Activated T-cell treated with anti-CD3 and anti-CD28 coated beads, Interleukin-2, amount 50 U/mL, for 4 hours (primary cell): ENCODE data around the gene TMEM272. TPM values are rescaled to one million over a fixed set of nuclear protein-coding genes. Genes with fewer than 3 reads are reported as not detected.

ENCODE experiments used
- ATAC-seq, 2 donors: fragments of 200-7000 bp; cut with Tn5 transposase; one replicate each; pipeline ENCODE4 v1.10.0; 2021
- DNase-seq: peaks from one replicate; pipeline ENCODE4 v3.0.0-alpha.2; 2020
- H3K27me3 Mint-ChIP-seq: one replicate; pipeline ENCODE4 v1.8.0; 2021; ENCODE audit warnings: low read depth, mixed read lengths
- H3K36me3 Mint-ChIP-seq: one replicate; pipeline ENCODE4 v1.8.0; 2022; ENCODE audit warnings: mixed read lengths; ENCODE audit not compliant: insufficient read depth
- H3K4me1 Mint-ChIP-seq: one replicate; pipeline ENCODE4 v1.8.0; 2021; ENCODE audit warnings: low read depth, mixed read lengths
- H3K4me3 Mint-ChIP-seq: one replicate; pipeline ENCODE4 v1.8.0; 2021; ENCODE audit warnings: mild to moderate bottlenecking, moderate library complexity, mixed read lengths
- H3K9me3 Mint-ChIP-seq: one replicate; pipeline ENCODE4 v1.8.0; 2021; ENCODE audit warnings: mixed read lengths
- total RNA-seq, 3 donors: library from RNA; stranded (reverse); gene quantifications; one replicate each; pipeline ENCODE4 v1.2.1, GENCODE V29; 2021

Gene TMEM272
- total RNA-seq, 3 donors from 2014 or later, result 0.11 to 0.24 (median 0.18) TPM

GRCh38 chr13:51799261-51799660 lies 45.7 kb downstream of the TMEM272 start:
- Mint-ChIP-seq H3K4me3 (no peak overlapping the region), H3K36me3 (no peaks in the 10 kb centered on the region), H3K9me3 (no peaks in the 10 kb centered on the region), H3K27me3 (no peaks in the 10 kb centered on the region), H3K4me1 (peaks cover 35% of the 10 kb centered on the region)
- no peak for ATAC-seq
- DNase-seq, result no peak

GRCh38 chr13:51797664-51798488 lies 47.1 kb downstream of the TMEM272 start:
- no peaks in the 10 kb centered on the region for H3K9me3 Mint-ChIP-seq
- no peaks in the 10 kb centered on the region for H3K27me3 Mint-ChIP-seq
- H3K36me3 Mint-ChIP-seq, result peaks cover 4% of the 10 kb centered on the region
- DNase-seq (peak; percentile 56), ATAC-seq (peak; percentile 28 to 39)
- H3K4me1 Mint-ChIP-seq, result peaks cover 43% of the 10 kb centered on the region
- H3K4me3 Mint-ChIP-seq, result no peak overlapping the region

- ATAC-seq (no peak), DNase-seq (no peak)
- Mint-ChIP-seq H3K9me3 (no peaks in the 10 kb centered on the region), H3K27me3 (no peaks in the 10 kb centered on the region), H3K4me3 (no peak overlapping the region), H3K36me3 (peaks cover 8% of the 10 kb centered on the region), H3K4me1 (peaks cover 33% of the 10 kb centered on the region)
These were observed 48.4 kb downstream of the TMEM272 start for GRCh38 chr13:51796546-51796945.

- peaks cover 27% of the 10 kb centered on the region for H3K4me1 Mint-ChIP-seq
These were observed 49.6 kb downstream of the TMEM272 start for GRCh38 chr13:51795419-51795818.

GRCh38 chr13:51794964-51795363 lies 50.0 kb downstream of the TMEM272 start:
- no peak overlapping the region for H3K4me3 Mint-ChIP-seq
- H3K36me3 Mint-ChIP-seq, result peaks cover 13% of the 10 kb centered on the region
- no peaks in the 10 kb centered on the region for H3K9me3 Mint-ChIP-seq
- no peak for DNase-seq
- H3K4me1 Mint-ChIP-seq, result peaks cover 24% of the 10 kb centered on the region
- H3K27me3 Mint-ChIP-seq, result no peaks in the 10 kb centered on the region
- no peak for ATAC-seq

More at GRCh38 chr13:51795419-51795818, 49.6 kb downstream of the TMEM272 start:
- DNase-seq (no peak), ATAC-seq (no peak)
- Mint-ChIP-seq H3K36me3 (peaks cover 11% of the 10 kb centered on the region), H3K9me3 (no peaks in the 10 kb centered on the region), H3K27me3 (no peaks in the 10 kb centered on the region), H3K4me3 (no peak overlapping the region)

- peak; percentile 95 to 96 for ATAC-seq
- Mint-ChIP-seq H3K4me3 (no peak overlapping the region), H3K36me3 (peaks cover 17% of the 10 kb centered on the region), H3K4me1 (peaks cover 24% of the 10 kb centered on the region), H3K9me3 (no peaks in the 10 kb centered on the region), H3K27me3 (no peaks in the 10 kb centered on the region)
- DNase-seq, result peak; percentile 50
These were observed 51.3 kb downstream of the TMEM272 start for GRCh38 chr13:51793570-51794271.

- Mint-ChIP-seq H3K36me3 (peaks cover 15% of the 10 kb centered on the region), H3K4me1 (no peaks in the 10 kb centered on the region), H3K27me3 (no peaks in the 10 kb centered on the region), H3K4me3 (no peak overlapping the region), H3K9me3 (no peaks in the 10 kb centered on the region)
- DNase-seq (no peak), ATAC-seq (no peak)
These were observed 58.3 kb downstream of the TMEM272 start for GRCh38 chr13:51786425-51787265.

GRCh38 chr13:51785712-51786424 lies 59.1 kb downstream of the TMEM272 start:
- Mint-ChIP-seq H3K36me3 (peaks cover 14% of the 10 kb centered on the region), H3K4me3 (no peak overlapping the region), H3K4me1 (no peaks in the 10 kb centered on the region), H3K27me3 (no peaks in the 10 kb centered on the region), H3K9me3 (no peaks in the 10 kb centered on the region)
- ATAC-seq (no peak), DNase-seq (no peak)

- no peaks in the 10 kb centered on the region for H3K4me1 Mint-ChIP-seq
- no peak for DNase-seq
These were observed 60.9 kb downstream of the TMEM272 start for GRCh38 chr13:51784097-51784496.

GRCh38 chr13:51783428-51784094 lies 61.4 kb downstream of the TMEM272 start:
- no peak overlapping the region for H3K4me3 Mint-ChIP-seq
- no peaks in the 10 kb centered on the region for H3K27me3 Mint-ChIP-seq
- H3K9me3 Mint-ChIP-seq, result no peaks in the 10 kb centered on the region
- peaks cover 11% of the 10 kb centered on the region for H3K36me3 Mint-ChIP-seq
- H3K4me1 Mint-ChIP-seq, result no peaks in the 10 kb centered on the region
- ATAC-seq, result no peak
- DNase-seq, result no peak

More at GRCh38 chr13:51784097-51784496, 60.9 kb downstream of the TMEM272 start:
- no peak overlapping the region for H3K4me3 Mint-ChIP-seq
- H3K36me3 Mint-ChIP-seq, result peaks cover 10% of the 10 kb centered on the region
- H3K27me3 Mint-ChIP-seq, result no peaks in the 10 kb centered on the region
- H3K9me3 Mint-ChIP-seq, result no peaks in the 10 kb centered on the region
- ATAC-seq, result no peak

- Mint-ChIP-seq H3K9me3 (no peaks in the 10 kb centered on the region), H3K4me1 (no peaks in the 10 kb centered on the region), H3K4me3 (no peak overlapping the region), H3K36me3 (peaks cover 7% of the 10 kb centered on the region), H3K27me3 (no peaks in the 10 kb centered on the region)
- DNase-seq, result no peak
- ATAC-seq, result no peak
These were observed 62.8 kb downstream of the TMEM272 start for GRCh38 chr13:51782026-51782710.

GRCh38 chr13:51781246-51782022 lies 63.5 kb downstream of the TMEM272 start:
- no peak for DNase-seq
- Mint-ChIP-seq H3K36me3 (peaks cover 7% of the 10 kb centered on the region), H3K27me3 (no peaks in the 10 kb centered on the region), H3K4me3 (no peak overlapping the region), H3K4me1 (no peaks in the 10 kb centered on the region), H3K9me3 (no peaks in the 10 kb centered on the region)
- ATAC-seq, result peak; percentile 58 to 63
